Endodermal cell (in vitro differentiated cells): ENCODE results near the gene CD151. TPM values are rescaled to one million over a fixed set of nuclear protein-coding genes. Genes with fewer than 3 reads are reported as not detected.

Experiments used
- DNase-seq: peaks from one replicate; pipeline ENCODE4 v3.0.0-alpha.2; 2017
- H3K27ac ChIP-seq: 2 replicates; pipeline ENCODE4 v1.5.1; 2013; ENCODE audit warnings: mild to moderate bottlenecking, low read depth, low read length, moderate library complexity
- H3K27me3 ChIP-seq: 2 replicates; pipeline ENCODE4 v1.6.1; 2013; ENCODE audit warnings: mild to moderate bottlenecking, low read length, moderate library complexity; ENCODE audit not compliant: insufficient read depth, control insufficient read depth, poor library complexity, severe bottlenecking
- H3K36me3 ChIP-seq: 2 replicates; pipeline ENCODE4 v1.7.0; 2013; ENCODE audit warnings: mild to moderate bottlenecking, low read length, moderate library complexity; ENCODE audit not compliant: control insufficient read depth, insufficient read depth
- H3K4me1 ChIP-seq: one replicate; pipeline ENCODE4 v1.7.0; 2013; ENCODE audit warnings: low read length; ENCODE audit not compliant: control insufficient read depth, insufficient read depth
- H3K4me3 ChIP-seq: 2 replicates; pipeline ENCODE4 v1.5.1; 2013; ENCODE audit warnings: mild to moderate bottlenecking, low read length, moderate library complexity
- H3K9ac ChIP-seq: 2 replicates; pipeline ENCODE4 v1.6.1; 2013; ENCODE audit warnings: mild to moderate bottlenecking, low read length, moderate library complexity; ENCODE audit not compliant: poor library complexity, severe bottlenecking; ENCODE audit errors: extremely low read depth
- H3K9me3 ChIP-seq: 2 replicates; pipeline ENCODE4 v1.6.1; 2013; ENCODE audit warnings: mild to moderate bottlenecking, low read length, moderate library complexity; ENCODE audit not compliant: control insufficient read depth
- H3K27ac Mint-ChIP-seq: 2 replicates; pipeline ENCODE4 v1.8.0; 2020; ENCODE audit warnings: mixed read lengths
- H3K27me3 Mint-ChIP-seq: 2 replicates; pipeline ENCODE4 v1.8.0; 2021; ENCODE audit warnings: mild to moderate bottlenecking, mixed read lengths; ENCODE audit not compliant: insufficient read depth
- H3K36me3 Mint-ChIP-seq: 2 replicates; pipeline ENCODE4 v1.8.0; 2020; ENCODE audit warnings: low read depth, mixed read lengths
- H3K4me1 Mint-ChIP-seq: 2 replicates; pipeline ENCODE4 v1.8.0; 2020; ENCODE audit warnings: mixed read lengths
- H3K4me3 Mint-ChIP-seq: 2 replicates; pipeline ENCODE4 v1.8.0; 2020; ENCODE audit warnings: mild to moderate bottlenecking, moderate library complexity, mixed read lengths
- H3K9me3 Mint-ChIP-seq: 2 replicates; pipeline ENCODE4 v1.8.0; 2020; ENCODE audit warnings: mild to moderate bottlenecking, mixed read lengths
- CTCF ChIP-seq: fragments of 200-600 bp; sonication (generic); conservative IDR thresholded peaks from 2 replicates; pipeline ENCODE4 v1.5.0; 2021; ENCODE audit warnings: antibody characterized with exemption, mild to moderate bottlenecking
- WGBS, 2 experiments: methylation state at CpG; one replicate each; pipeline versions ENCODE4 v1.1.5 to v1.1.7; 2013; ENCODE audit warnings: missing lambda C conversion rate in 2 of 2, mixed read lengths in 1 of 2; ENCODE audit not compliant: insufficient coverage in 1 of 2, insufficient read length in 1 of 2; 5-methylcytosine and 5-hydroxymethylcytosine counted together
- total RNA-seq, 2 donors: library from RNA; stranded (reverse); fragmentation: NEBNext Ultra II Directional in 1 of 2; extraction: Animal tissue kit (Norgen Biotek cat#: 25700) in 1 of 2; gene quantifications; 2 replicates in 1 of 2; 3 replicates in 1 of 2; pipeline ENCODE4 v1.2.1, GENCODE V29; 2021

The CD151 gene
- total RNA-seq, 2 donors from 2014 or later, result 139 to 165 TPM

DNA sequence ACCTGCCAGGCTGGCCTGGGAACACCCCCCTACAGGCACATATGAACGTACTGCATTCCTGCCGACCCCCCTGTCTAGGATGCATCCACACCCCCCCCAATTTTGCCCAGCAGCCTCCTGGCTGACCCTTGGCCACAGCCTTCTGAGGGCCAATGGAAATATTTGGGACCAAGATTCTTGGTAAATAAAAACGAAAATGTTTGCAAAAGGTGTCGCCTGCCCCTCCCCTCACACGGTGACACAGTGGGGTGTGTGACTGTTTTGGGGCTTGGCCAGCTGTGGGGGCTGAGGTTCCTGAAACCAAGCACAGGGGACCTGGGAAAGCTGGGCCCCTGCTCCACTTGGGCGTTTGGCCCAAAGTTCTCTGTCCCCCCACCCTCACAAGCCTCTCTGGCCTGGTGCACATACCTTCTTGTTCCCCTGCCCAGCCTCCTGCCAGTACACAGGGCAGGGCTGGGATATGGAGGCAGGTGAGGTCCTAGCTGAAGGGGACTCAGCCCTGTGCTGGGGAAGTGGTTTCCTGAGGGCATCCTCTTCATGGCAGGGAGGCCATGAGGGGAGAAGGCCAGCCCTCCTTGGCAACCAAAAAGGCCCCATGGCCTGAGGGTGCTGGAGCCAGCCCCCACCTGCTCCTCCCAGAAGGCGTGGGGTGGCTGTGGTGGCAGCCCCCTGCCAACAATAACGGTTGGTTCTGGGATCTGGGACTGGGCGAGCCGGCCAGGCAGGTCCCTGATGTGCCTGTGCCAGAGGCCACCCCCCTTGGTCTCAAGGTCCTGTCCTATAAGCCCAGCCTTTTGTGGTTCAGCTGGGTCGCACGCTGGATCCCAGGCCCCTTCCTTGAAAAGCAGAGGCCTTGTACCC lies 7.2 kb upstream of the CD151 start:
- no peak overlapping the region for H3K27ac Mint-ChIP-seq
- no peak overlapping the region for H3K4me3 Mint-ChIP-seq
- peaks cover 49% of the 10 kb centered on the region for H3K27me3 ChIP-seq
- H3K36me3 Mint-ChIP-seq, result peaks cover 13% of the 10 kb centered on the region
- H3K9ac ChIP-seq, result no peak overlapping the region
- H3K36me3 ChIP-seq, result no peaks in the 10 kb centered on the region
- H3K4me3 ChIP-seq, result no peak overlapping the region
- no peaks in the 10 kb centered on the region for H3K9me3 Mint-ChIP-seq
- TF ChIP-seq CTCF, result no peak
- H3K27me3 Mint-ChIP-seq, result peaks cover 32% of the 10 kb centered on the region
- 91 to 94% methylated on average over 7 to 12 of the region's 12 CpGs for WGBS, 2 experiments
- no peak for DNase-seq
- no peaks in the 10 kb centered on the region for H3K9me3 ChIP-seq
- no peak overlapping the region for H3K27ac ChIP-seq
- peaks cover 15% of the 10 kb centered on the region for H3K4me1 Mint-ChIP-seq
- H3K4me1 ChIP-seq, result peaks cover 7% of the 10 kb centered on the region

- peaks cover 15% of the 10 kb centered on the region for H3K4me1 Mint-ChIP-seq
- H3K27me3 Mint-ChIP-seq, result peaks cover 37% of the 10 kb centered on the region
- DNase-seq, result no peak
- H3K36me3 ChIP-seq, result no peaks in the 10 kb centered on the region
- no peak overlapping the region for H3K27ac Mint-ChIP-seq
- H3K4me1 ChIP-seq, result peaks cover 9% of the 10 kb centered on the region
- no peaks in the 10 kb centered on the region for H3K9me3 Mint-ChIP-seq
- peak overlapping the region; percentile 69 for H3K4me3 Mint-ChIP-seq
- no peaks in the 10 kb centered on the region for H3K9me3 ChIP-seq
- peak overlapping the region; percentile 68 for H3K4me3 ChIP-seq
- H3K9ac ChIP-seq, result no peak overlapping the region
- TF ChIP-seq CTCF, result no peak
- peaks cover 56% of the 10 kb centered on the region for H3K27me3 ChIP-seq
- H3K36me3 Mint-ChIP-seq, result peaks cover 13% of the 10 kb centered on the region
- 92% methylated on average over 5 to 8 of the region's 9 CpGs for WGBS, 2 experiments
- no peak overlapping the region for H3K27ac ChIP-seq
Measured at GRCh38 chr11:826227-826621, 6.5 kb upstream of the CD151 start.

DNA sequence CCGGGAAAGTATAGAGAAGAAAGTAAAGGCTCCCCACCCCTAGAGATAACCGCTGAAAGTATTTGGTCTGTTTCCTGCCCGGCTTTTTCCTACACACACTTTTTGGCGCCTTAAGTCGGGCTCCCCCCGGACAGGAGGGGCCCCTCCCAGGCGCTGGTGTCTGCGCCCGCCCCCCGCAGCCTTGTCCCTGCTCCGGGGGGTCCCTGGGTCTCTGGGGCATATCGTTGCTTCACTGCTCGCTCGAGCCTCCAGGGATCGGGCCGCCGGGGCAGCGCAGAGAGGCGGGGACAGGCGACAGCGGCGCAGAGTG lies 6.0 kb upstream of the CD151 start:
- no peaks in the 10 kb centered on the region for H3K36me3 ChIP-seq
- Mint-ChIP-seq H3K27me3 (peaks cover 43% of the 10 kb centered on the region), H3K4me3 (peak overlapping the region; percentile 69), H3K9me3 (no peaks in the 10 kb centered on the region), H3K27ac (no peak overlapping the region), H3K36me3 (peaks cover 13% of the 10 kb centered on the region), H3K4me1 (peaks cover 19% of the 10 kb centered on the region)
- H3K4me3 ChIP-seq, result peak overlapping the region; percentile 68
- WGBS, 2 experiments, result 6 to 7% methylated on average over 18 to 22 of the region's 22 CpGs
- H3K9me3 ChIP-seq, result no peaks in the 10 kb centered on the region
- H3K4me1 ChIP-seq, result peaks cover 14% of the 10 kb centered on the region
- no peak for DNase-seq
- H3K27me3 ChIP-seq, result peaks cover 61% of the 10 kb centered on the region
- no peak overlapping the region for H3K9ac ChIP-seq
- TF ChIP-seq CTCF, result no peak
- no peak overlapping the region for H3K27ac ChIP-seq
